SU-DHL-6 (cell line): ENCODE data around the gene RAB31.

Source experiments
- H2AFZ ChIP-seq: fragments of 200-600 bp; sonication (generic); 2 replicates; pipeline ENCODE4 v1.6.1; 2014; ENCODE audit warnings: low read depth, mild to moderate bottlenecking, moderate library complexity, mixed read lengths, antibody characterized with exemption, low read length; ENCODE audit not compliant: severe bottlenecking
- H3F3A ChIP-seq: fragments of 200-600 bp; shearing (Covaris generic); 2 replicates; pipeline ENCODE4 v1.6.0; 2016; ENCODE audit warnings: antibody characterized with exemption, mild to moderate bottlenecking; ENCODE audit not compliant: insufficient read depth
- H3K27ac ChIP-seq: fragments of 200-600 bp; sonication (generic); 2 replicates; pipeline ENCODE4 v1.5.1; 2016; ENCODE audit warnings: low read depth, mild to moderate bottlenecking, low read length, moderate library complexity, mixed read lengths
- H3K27me3 ChIP-seq: fragments of 200-600 bp; sonication (generic), shearing (Covaris generic); 2 replicates; pipeline ENCODE4 v1.6.0; 2014; ENCODE audit warnings: mild to moderate bottlenecking, low read length
- H3K36me3 ChIP-seq: fragments of 200-600 bp; sonication (generic); 2 replicates; pipeline ENCODE4 v1.6.1; 2014; ENCODE audit warnings: mild to moderate bottlenecking, low read length, mixed read lengths
- H3K4me2 ChIP-seq: fragments of 300-600, 200-600 bp; shearing (Covaris generic), sonication (generic); 2 replicates; pipeline ENCODE4 v1.6.0; 2014; ENCODE audit warnings: low read length, low read depth, mild to moderate bottlenecking; ENCODE audit not compliant: poor library complexity, severe bottlenecking
- H3K4me3 ChIP-seq: fragments of 200-600 bp; sonication (generic); 2 replicates; pipeline ENCODE4 v1.5.1; 2014; ENCODE audit warnings: antibody characterized with exemption, low read length, mild to moderate bottlenecking, mixed read lengths; ENCODE audit not compliant: insufficient read depth, poor library complexity, severe bottlenecking
- H3K79me2 ChIP-seq: fragments of 200-600 bp; sonication (generic); 2 replicates; pipeline ENCODE4 v1.6.1; 2014; ENCODE audit warnings: mild to moderate bottlenecking, low read length, moderate library complexity; ENCODE audit not compliant: insufficient read depth
- H3K9ac ChIP-seq: fragments of 200-600 bp; sonication (generic); 2 replicates; pipeline ENCODE4 v1.7.0; 2014; ENCODE audit warnings: mild to moderate bottlenecking, low read length
- H3K9me2 ChIP-seq: fragments of 200-600 bp; sonication (generic); replicated peaks from 2 replicates; pipeline ENCODE4 v1.6.1; 2014; ENCODE audit warnings: low read length; ENCODE audit not compliant: insufficient read depth
- H3K9me3 ChIP-seq: fragments of 200-600 bp; sonication (generic); 2 replicates; pipeline ENCODE4 v1.6.1; 2014; ENCODE audit warnings: low read length, mixed read lengths; ENCODE audit not compliant: insufficient read depth
- H4K20me1 ChIP-seq: fragments of 200-600 bp; sonication (generic); 2 replicates; pipeline ENCODE4 v1.6.1; 2014; ENCODE audit warnings: low read depth, mild to moderate bottlenecking, antibody characterized with exemption, low read length, moderate library complexity, mixed read lengths
- CTCF ChIP-seq: fragments of 200-600 bp; sonication (generic); IDR thresholded peaks from one replicate; pipeline ENCODE4 v1.5.1; 2017; ENCODE audit warnings: antibody characterized with exemption, mild to moderate bottlenecking, low read length, moderate library complexity; ENCODE audit not compliant: insufficient read depth, poor library complexity, severe bottlenecking
- EZH2phosphoT487 ChIP-seq: fragments of 200-600 bp; sonication (generic), shearing (Covaris generic); conservative IDR thresholded peaks from 2 replicates; pipeline ENCODE4 v1.6.1; 2018; ENCODE audit warnings: mild to moderate bottlenecking, antibody characterized with exemption, low read length, moderate library complexity, mixed read lengths

RAB31 gene

GRCh38 chr18:9663377-9663776 is 44.7 kb upstream of the RAB31 start:
- H3K4me3 ChIP-seq: no peak overlapping the region
- no peak overlapping the region for H3K9ac ChIP-seq
- H3K27ac ChIP-seq: no peak overlapping the region
- no peak for TF ChIP-seq EZH2phosphoT487
- TF ChIP-seq CTCF: no peak
- H3K9me2 ChIP-seq: no peaks in the 10 kb centered on the region
- H3K79me2 ChIP-seq: no peaks in the 10 kb centered on the region
- no peaks in the 10 kb centered on the region for H4K20me1 ChIP-seq
- no peaks in the 10 kb centered on the region for H3K9me3 ChIP-seq
- no peak overlapping the region for H3K4me2 ChIP-seq
- no peaks in the 10 kb centered on the region for H3K36me3 ChIP-seq
- no peaks in the 10 kb centered on the region for H3K27me3 ChIP-seq
- no peaks in the 10 kb centered on the region for H3F3A ChIP-seq
- no peak overlapping the region for H2AFZ ChIP-seq

GRCh38 chr18:9665314-9665713 is 42.8 kb upstream of the RAB31 start:
- TF ChIP-seq EZH2phosphoT487: no peak
- no peak for TF ChIP-seq CTCF
- no peak overlapping the region for H3K4me2 ChIP-seq
- H3K9me2 ChIP-seq: no peaks in the 10 kb centered on the region
- H3K27ac ChIP-seq: no peak overlapping the region
- no peak overlapping the region for H2AFZ ChIP-seq
- no peaks in the 10 kb centered on the region for H3K36me3 ChIP-seq
- no peaks in the 10 kb centered on the region for H3K27me3 ChIP-seq
- no peak overlapping the region for H3K9ac ChIP-seq
- no peak overlapping the region for H3K4me3 ChIP-seq
- no peaks in the 10 kb centered on the region for H3K79me2 ChIP-seq
- H3F3A ChIP-seq: no peaks in the 10 kb centered on the region
- no peaks in the 10 kb centered on the region for H4K20me1 ChIP-seq
- H3K9me3 ChIP-seq: no peaks in the 10 kb centered on the region

- Histone ChIP-seq H3K9me2 (no peaks in the 10 kb centered on the region), H3F3A (no peaks in the 10 kb centered on the region), H3K4me2 (no peak overlapping the region), H4K20me1 (no peaks in the 10 kb centered on the region), H3K27me3 (no peaks in the 10 kb centered on the region), H3K79me2 (no peaks in the 10 kb centered on the region), H2AFZ (no peak overlapping the region), H3K36me3 (no peaks in the 10 kb centered on the region), H3K9ac (no peak overlapping the region), H3K9me3 (no peaks in the 10 kb centered on the region), H3K27ac (no peak overlapping the region), H3K4me3 (no peak overlapping the region)
- TF ChIP-seq CTCF (no peak), EZH2phosphoT487 (no peak)
Measured at GRCh38 chr18:9666548-9666947, 41.6 kb upstream of the RAB31 start.
